ENCODE results near the gene CFAP126.
"Not testable (repeated sequence)": the region's sequence is repeated elsewhere in the genome, so short reads cannot be mapped to it uniquely, and the experiment has no call there.

The CFAP126 gene

GRCh38 chr1:161393151-161393550, 25.5 kb upstream of the CFAP126 start:
- Histone ChIP-seq H3K9me3 (ENCODE audit: insufficient read depth, low read length, severe bottlenecking) (no peaks in the 10 kb centered on the region), H3K27ac (ENCODE audit: low read length) (no peak overlapping the region), H3K27me3 (ENCODE audit: insufficient read depth, low read length, poor library complexity) (no peaks in the 10 kb centered on the region), H2AFZ (ENCODE audit: low read depth, low read length) (no peak overlapping the region), H3K36me3 (ENCODE audit: insufficient read depth, low read length) (no peaks in the 10 kb centered on the region), H3K4me2 (ENCODE audit: insufficient read depth, low read length) (no peak overlapping the region), H3K9ac (ENCODE audit: low read depth, low read length) (no peak overlapping the region), H4K20me1 (ENCODE audit: insufficient read depth, low read length) (no peaks in the 10 kb centered on the region), H3K4me3 (ENCODE audit: low read depth in 1 of 2, low read length in 2 of 2) (no peak overlapping the region), H3K4me1 (ENCODE audit: insufficient read depth, low read length) (peaks cover 30% of the 10 kb centered on the region), H3K79me2 (ENCODE audit: insufficient read depth, low read length) (no peaks in the 10 kb centered on the region)
- TF ChIP-seq, protein P1, sequence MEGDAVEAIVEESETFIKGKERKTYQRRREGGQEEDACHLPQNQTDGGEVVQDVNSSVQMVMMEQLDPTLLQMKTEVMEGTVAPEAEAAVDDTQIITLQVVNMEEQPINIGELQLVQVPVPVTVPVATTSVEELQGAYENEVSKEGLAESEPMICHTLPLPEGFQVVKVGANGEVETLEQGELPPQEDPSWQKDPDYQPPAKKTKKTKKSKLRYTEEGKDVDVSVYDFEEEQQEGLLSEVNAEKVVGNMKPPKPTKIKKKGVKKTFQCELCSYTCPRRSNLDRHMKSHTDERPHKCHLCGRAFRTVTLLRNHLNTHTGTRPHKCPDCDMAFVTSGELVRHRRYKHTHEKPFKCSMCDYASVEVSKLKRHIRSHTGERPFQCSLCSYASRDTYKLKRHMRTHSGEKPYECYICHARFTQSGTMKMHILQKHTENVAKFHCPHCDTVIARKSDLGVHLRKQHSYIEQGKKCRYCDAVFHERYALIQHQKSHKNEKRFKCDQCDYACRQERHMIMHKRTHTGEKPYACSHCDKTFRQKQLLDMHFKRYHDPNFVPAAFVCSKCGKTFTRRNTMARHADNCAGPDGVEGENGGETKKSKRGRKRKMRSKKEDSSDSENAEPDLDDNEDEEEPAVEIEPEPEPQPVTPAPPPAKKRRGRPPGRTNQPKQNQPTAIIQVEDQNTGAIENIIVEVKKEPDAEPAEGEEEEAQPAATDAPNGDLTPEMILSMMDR (IDR thresholded peaks at IDR 0.05; ENCODE audit: borderline replicate concordance, extremely low read depth, low read length, poor library complexity, severe bottlenecking) = no peak
- no peak for TF ChIP-seq EZH2 (IDR thresholded peaks at IDR 0.05; ENCODE audit: borderline replicate concordance, low read depth, low read length, severe bottlenecking)
- ATAC-seq (ENCODE audit: insufficient read depth, low read depth) (no peak), DNase-seq (no peak)

GRCh38 chr1:161391611-161392010, 23.9 kb upstream of the CFAP126 start:
- Histone ChIP-seq H3K27ac (ENCODE audit: low read length) (no peak overlapping the region), H3K79me2 (ENCODE audit: insufficient read depth, low read length) (no peaks in the 10 kb centered on the region), H3K4me2 (ENCODE audit: insufficient read depth, low read length) (peak overlapping the region; percentile 83), H3K9ac (ENCODE audit: low read depth, low read length) (no peak overlapping the region), H3K4me1 (ENCODE audit: insufficient read depth, low read length) (peaks cover 22% of the 10 kb centered on the region), H3K27me3 (ENCODE audit: insufficient read depth, low read length, poor library complexity) (no peaks in the 10 kb centered on the region), H2AFZ (ENCODE audit: low read depth, low read length) (no peak overlapping the region), H4K20me1 (ENCODE audit: insufficient read depth, low read length) (no peaks in the 10 kb centered on the region), H3K4me3 (ENCODE audit: low read depth in 1 of 2, low read length in 2 of 2) (no peak overlapping the region), H3K36me3 (ENCODE audit: insufficient read depth, low read length) (no peaks in the 10 kb centered on the region), H3K9me3 (ENCODE audit: insufficient read depth, low read length, severe bottlenecking) (no peaks in the 10 kb centered on the region)
- no peak for TF ChIP-seq EZH2 (IDR thresholded peaks at IDR 0.05; ENCODE audit: borderline replicate concordance, low read depth, low read length, severe bottlenecking)
- TF ChIP-seq, protein P1 (IDR thresholded peaks at IDR 0.05; ENCODE audit: borderline replicate concordance, extremely low read depth, low read length, poor library complexity, severe bottlenecking) = no peak
- DNase-seq (no peak), ATAC-seq (ENCODE audit: insufficient read depth, low read depth) (no peak)

DNA sequence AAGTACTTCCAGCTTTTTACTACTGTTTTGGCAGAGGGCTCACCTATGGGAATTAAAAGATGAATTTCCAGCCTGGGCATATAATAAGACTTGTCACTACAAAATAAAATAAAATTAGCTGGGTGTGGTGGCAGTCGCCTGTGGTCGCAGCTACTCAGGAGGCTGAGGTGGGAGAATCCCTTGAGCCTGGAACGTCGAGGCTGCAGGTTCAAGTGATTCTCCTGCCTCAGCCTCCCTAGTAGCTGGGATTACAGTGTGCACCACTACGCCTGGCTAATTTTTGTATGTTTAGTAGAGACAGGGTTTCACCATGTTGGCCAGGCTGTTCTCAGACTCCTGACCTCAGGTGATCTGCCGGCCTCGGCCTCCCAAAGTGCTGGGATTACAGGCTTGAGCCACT, 23.5 kb upstream of the CFAP126 start:
- not testable (repeated sequence) for H3K27ac ChIP-seq (ENCODE audit: low read length)

DNA sequence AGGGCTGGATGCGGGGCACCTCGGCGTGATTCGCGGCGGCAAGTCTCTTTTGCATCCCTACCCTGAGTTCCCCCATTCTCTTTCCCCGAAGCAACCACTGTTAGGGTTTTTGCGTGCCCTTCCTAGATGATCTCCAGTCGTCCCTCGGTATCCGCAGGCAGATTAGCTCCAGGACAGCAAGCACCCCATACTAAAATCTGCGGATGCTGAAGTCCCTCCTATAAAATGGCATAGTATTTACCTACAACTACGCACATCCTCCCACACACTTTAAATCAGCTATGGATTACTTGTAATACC, 22.8 kb upstream of the CFAP126 start:
- DNase-seq (no peak), ATAC-seq (ENCODE audit: insufficient read depth, low read depth) (no peak)
- peaks cover 22% of the 10 kb centered on the region for H3K4me1 ChIP-seq (ENCODE audit: insufficient read depth, low read length)
- peak overlapping the region; percentile 71 for H3K27ac ChIP-seq (ENCODE audit: low read length)
- H2AFZ ChIP-seq (ENCODE audit: low read depth, low read length) = peak overlapping the region; percentile 98
- peak overlapping the region; percentile 83 for H3K4me2 ChIP-seq (ENCODE audit: insufficient read depth, low read length)
- H3K79me2 ChIP-seq (ENCODE audit: insufficient read depth, low read length) = no peaks in the 10 kb centered on the region
- H3K9ac ChIP-seq (ENCODE audit: low read depth, low read length) = peak overlapping the region; percentile 78
- no peaks in the 10 kb centered on the region for H4K20me1 ChIP-seq (ENCODE audit: insufficient read depth, low read length)
- TF ChIP-seq, protein P1 (IDR thresholded peaks at IDR 0.05; ENCODE audit: borderline replicate concordance, extremely low read depth, low read length, poor library complexity, severe bottlenecking) = no peak
- TF ChIP-seq EZH2 (IDR thresholded peaks at IDR 0.05; ENCODE audit: borderline replicate concordance, low read depth, low read length, severe bottlenecking) = no peak
- no peaks in the 10 kb centered on the region for H3K9me3 ChIP-seq (ENCODE audit: insufficient read depth, low read length, severe bottlenecking)
- H3K36me3 ChIP-seq (ENCODE audit: insufficient read depth, low read length) = no peaks in the 10 kb centered on the region
- H3K4me3 ChIP-seq (ENCODE audit: low read depth in 1 of 2, low read length in 2 of 2) = peak overlapping the region; percentile 63 to 93; a peak in 3 of 4 replicates
- no peaks in the 10 kb centered on the region for H3K27me3 ChIP-seq (ENCODE audit: insufficient read depth, low read length, poor library complexity)

More for the DNA sequence above, 23.5 kb upstream of the CFAP126 start:
- not testable (repeated sequence) for H3K36me3 ChIP-seq (ENCODE audit: insufficient read depth, low read length); ATAC-seq (ENCODE audit: insufficient read depth, low read depth); H3K79me2 ChIP-seq (ENCODE audit: insufficient read depth, low read length); H4K20me1 ChIP-seq (ENCODE audit: insufficient read depth, low read length); H3K27me3 ChIP-seq (ENCODE audit: insufficient read depth, low read length, poor library complexity); DNase-seq; H3K9me3 ChIP-seq (ENCODE audit: insufficient read depth, low read length, severe bottlenecking)
- Histone ChIP-seq H3K9ac (ENCODE audit: low read depth, low read length) (peak overlapping the region; percentile 78), H3K4me1 (ENCODE audit: insufficient read depth, low read length) (peaks cover 22% of the 10 kb centered on the region), H3K4me3 (ENCODE audit: low read depth in 1 of 2, low read length in 2 of 2) (peak overlapping the region; percentile 63 to 93; a peak in 3 of 4 replicates), H2AFZ (ENCODE audit: low read depth, low read length) (peak overlapping the region; percentile 98; the same call in 1 of the 2 replicates), H3K4me2 (ENCODE audit: insufficient read depth, low read length) (peak overlapping the region; percentile 83)
